Fibroblast of pulmonary artery (primary cell): ENCODE results near the gene CFAP45.
A peak's percentile ranks its signal among the peaks of the same experiment; 100 is the strongest.

ENCODE experiments used
- DNase-seq: peaks from one replicate; pipeline ENCODE4 v3.0.0-alpha.2; 2010; ENCODE audit warnings: low read depth
- H3K4me3 ChIP-seq: replicated peaks from 2 replicates; pipeline ENCODE4 v1.5.1; 2011; ENCODE audit warnings: low read depth, mild to moderate bottlenecking, control low read depth, low read length, moderate library complexity
- CTCF ChIP-seq: IDR thresholded peaks from 2 replicates; pipeline ENCODE4 v1.5.1; 2011; ENCODE audit warnings: mild to moderate bottlenecking, control low read depth, low read length, inconsistent platforms; ENCODE audit errors: missing control alignments

Gene CFAP45

GRCh38 chr1:159882527-159882862 lies 17.5 kb downstream of the CFAP45 start:
- no peak for TF ChIP-seq CTCF
- no peak overlapping the region for H3K4me3 ChIP-seq
- peak; percentile 54 for DNase-seq

- H3K4me3 ChIP-seq, result no peak overlapping the region
- TF ChIP-seq CTCF, result no peak
- DNase-seq, result peak; percentile 98
Observed at GRCh38 chr1:159881622-159882526, 18.1 kb downstream of the CFAP45 start.

GRCh38 chr1:159880430-159880829 lies 19.5 kb downstream of the CFAP45 start:
- no peak overlapping the region for H3K4me3 ChIP-seq
- TF ChIP-seq CTCF, result no peak
- no peak for DNase-seq

GRCh38 chr1:159879977-159880376 lies 20.0 kb downstream of the CFAP45 start:
- TF ChIP-seq CTCF, result no peak
- H3K4me3 ChIP-seq, result no peak overlapping the region
- peak; percentile 85 for DNase-seq

- DNase-seq, result no peak
- H3K4me3 ChIP-seq, result no peak overlapping the region
- TF ChIP-seq CTCF, result no peak
Observed at GRCh38 chr1:159879136-159879535, 20.8 kb downstream of the CFAP45 start.

- no peak overlapping the region for H3K4me3 ChIP-seq
- TF ChIP-seq CTCF, result no peak
- no peak for DNase-seq
Observed at GRCh38 chr1:159877695-159878444, 22.1 kb downstream of the CFAP45 start.
